DOHH2 (cell line): ENCODE measurements around the gene ZNF248.

Experiments
- CTCF ChIP-seq: fragments of 200-600 bp; sonication (generic); IDR thresholded peaks from one replicate; pipeline ENCODE4 v1.5.1; 2014; ENCODE audit warnings: antibody characterized with exemption, mild to moderate bottlenecking, low read depth, low read length; ENCODE audit not compliant: poor library complexity, severe bottlenecking
- EZH2phosphoT487 ChIP-seq: fragments of 200-600 bp; sonication (generic); IDR thresholded peaks from 2 replicates; pipeline ENCODE4 v1.6.1; 2017; ENCODE audit warnings: borderline replicate concordance, mild to moderate bottlenecking, antibody characterized with exemption, low read length, moderate library complexity, mixed read lengths

GRCh38 chr10:37784678-37785077 is 72.7 kb downstream of the ZNF248 start:
- TF ChIP-seq CTCF (no peak), EZH2phosphoT487 (no peak)
